HepG2 (cell line): ENCODE data around the gene DENND4B. TPM values are rescaled to one million over a fixed set of nuclear protein-coding genes. Genes with fewer than 3 reads are reported as not detected.

Source experiments
- AHDC1 ChIP-seq: sonication (generic); formaldehyde crosslinking; IDR thresholded peaks from 2 replicates; pipeline ENCODE4 v1.5.1; 2020; ENCODE audit warnings: mild to moderate bottlenecking, missing genetic modification reagents, borderline replicate concordance
- BHLHE40 ChIP-seq: IDR thresholded peaks from 2 replicates; pipeline ENCODE4 v1.6.1; 2011; ENCODE audit warnings: low read length, improper control_type of control experiment
- HNF1B ChIP-seq: sonication (generic); formaldehyde crosslinking; IDR thresholded peaks from 2 replicates; pipeline ENCODE4 v1.5.1; 2020; ENCODE audit warnings: mild to moderate bottlenecking, moderate library complexity, missing genetic modification reagents
- KMT2A ChIP-seq: sonication (generic); formaldehyde crosslinking; IDR thresholded peaks from 2 replicates; pipeline ENCODE4 v1.4.0; 2020; ENCODE audit warnings: missing genetic modification reagents
- MXI1 ChIP-seq: IDR thresholded peaks from 3 replicates; pipeline ENCODE4 v1.6.1; 2012; ENCODE audit warnings: low read depth, low read length, inconsistent platforms, borderline replicate concordance
- NR0B2 ChIP-seq: sonication (generic); formaldehyde crosslinking; IDR thresholded peaks from 2 replicates; pipeline ENCODE4 v1.4.0; 2020; ENCODE audit warnings: mild to moderate bottlenecking, missing genetic modification reagents
- SIX1 ChIP-seq: sonication (generic); formaldehyde crosslinking; IDR thresholded peaks from 2 replicates; pipeline ENCODE4 v1.4.0; 2020; ENCODE audit warnings: missing genetic modification reagents, borderline replicate concordance
- THAP7 ChIP-seq: sonication (generic); formaldehyde crosslinking; IDR thresholded peaks from 2 replicates; pipeline ENCODE4 v1.8.1; 2023; ENCODE audit warnings: mild to moderate bottlenecking, missing genetic modification reagents
- TSC22D2 ChIP-seq: sonication (generic); formaldehyde crosslinking; IDR thresholded peaks from 2 replicates; pipeline ENCODE4 v1.5.1; 2020; ENCODE audit warnings: missing genetic modification reagents, mild to moderate bottlenecking, borderline replicate concordance
- ZGPAT ChIP-seq: IDR thresholded peaks from 2 replicates; pipeline ENCODE4 v1.6.1; 2016; ENCODE audit warnings: mild to moderate bottlenecking
- ZMYM3 ChIP-seq: sonication (generic); formaldehyde crosslinking; IDR thresholded peaks from 2 replicates; pipeline ENCODE4 v1.5.1; 2020; ENCODE audit warnings: mild to moderate bottlenecking, missing genetic modification reagents
- ZNF552 ChIP-seq: sonication (generic); formaldehyde crosslinking; IDR thresholded peaks from 2 replicates; pipeline ENCODE4 v1.9.0; 2022; ENCODE audit warnings: missing genetic modification reagents, mild to moderate bottlenecking, borderline replicate concordance
- ZNF639 ChIP-seq: conservative IDR thresholded peaks from 2 replicates; pipeline ENCODE4 v1.6.1; 2018; ENCODE audit warnings: missing genetic modification reagents
- polyA plus RNA-seq, 8 experiments: library from polyadenylated mRNA; depleted of rRNA in 3 of 8; stranded (reverse) in 7 of 8; unstranded in 1 of 8; fragments of >200 nt; fragmentation: Illumina TruSeq in 4 of 8; extraction: Trizol in 4 of 8; gene quantifications; 2 replicates each; pipeline versions ENCODE4 v1.2.1 to v1.2.3, GENCODE V29; 2011 to 2016; ENCODE audit warnings: low read depth in 4 of 8, missing spikeins in 1 of 8, mixed read lengths in 1 of 8; ENCODE audit not compliant: insufficient read depth in 1 of 8
- total RNA-seq, 5 experiments: library from RNA; depleted of rRNA; stranded (reverse); fragments of >200 nt; fragmentation: Illumina TruSeq; extraction: Trizol; gene quantifications; 2 replicates each; pipeline ENCODE4 v1.2.3, GENCODE V29; 2016; ENCODE audit warnings: low read depth in 1 of 5

Gene DENND4B
- total and polyA plus RNA-seq, 2 of the 13 experiments (the other 11 are each of a cell fraction or from before 2014, with no cell fraction given): 15.1 to 20.3 TPM

GRCh38 chr1:153945795-153946621 is 510 bp downstream of the DENND4B start (continued):
- TF ChIP-seq HNF1B (CRISPR knock-in tag): peak; percentile 63; the same call in 1 of the 2 replicates
- no peak for TF ChIP-seq TSC22D2
- no peak for TF ChIP-seq ZNF639 (CRISPR knock-in tag)
- TF ChIP-seq ZMYM3 (CRISPR knock-in tag): no peak
- no peak for TF ChIP-seq THAP7
- no peak; the same call in 2 of the 3 replicates for TF ChIP-seq MXI1
- no peak for TF ChIP-seq SIX1 (CRISPR knock-in tag)
- TF ChIP-seq KMT2A (CRISPR knock-in tag): peak; percentile 72; the same call in 1 of the 2 replicates
- no peak for TF ChIP-seq ZNF552 (CRISPR knock-in tag)
- no peak for TF ChIP-seq AHDC1
- no peak for TF ChIP-seq BHLHE40
- TF ChIP-seq NR0B2 (CRISPR knock-in tag): 0 out of 2 replicates have a peak, but pooled peaks have one; percentile 23
- peak; percentile 26; the same call in 1 of the 2 replicates for TF ChIP-seq ZGPAT (CRISPR knock-in tag)
